ENCODE data around the gene XIRP2.

Gene XIRP2

DNA sequence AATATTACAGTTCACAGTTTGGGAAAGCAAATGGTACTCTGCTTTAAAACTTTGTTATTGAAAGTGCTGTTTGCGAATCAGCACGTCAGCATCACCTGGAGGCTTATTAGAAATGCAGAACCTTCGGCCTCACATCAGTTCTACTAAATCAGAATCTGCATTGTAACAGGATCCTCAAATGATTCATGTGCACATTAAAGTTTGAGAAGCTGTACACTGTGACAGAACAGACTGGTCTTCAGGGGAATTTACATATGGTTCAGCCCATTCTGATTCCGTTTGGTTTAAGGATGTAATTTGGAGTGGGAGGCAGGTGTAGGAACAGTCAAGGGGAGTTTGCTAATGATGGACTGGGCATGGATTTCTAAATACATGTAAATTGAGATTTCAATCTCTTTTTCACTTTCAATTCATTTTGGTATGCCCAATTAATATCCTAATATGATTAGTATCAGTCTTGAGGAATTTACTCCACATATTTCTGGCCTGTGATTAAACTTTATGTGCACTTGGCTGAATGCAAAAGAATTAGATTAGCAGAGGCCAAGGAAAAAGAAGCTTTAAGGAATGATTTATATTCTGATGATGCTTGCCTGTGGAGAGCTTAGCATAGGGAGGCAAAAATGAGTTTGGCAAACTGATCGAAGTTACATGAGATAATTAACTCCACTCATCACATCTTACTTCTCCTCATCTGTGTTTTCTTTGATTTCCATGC, 248.8 kb downstream of the XIRP2 start:
- DNase-seq (ENCODE audit: low read depth) = no peak

DNA sequence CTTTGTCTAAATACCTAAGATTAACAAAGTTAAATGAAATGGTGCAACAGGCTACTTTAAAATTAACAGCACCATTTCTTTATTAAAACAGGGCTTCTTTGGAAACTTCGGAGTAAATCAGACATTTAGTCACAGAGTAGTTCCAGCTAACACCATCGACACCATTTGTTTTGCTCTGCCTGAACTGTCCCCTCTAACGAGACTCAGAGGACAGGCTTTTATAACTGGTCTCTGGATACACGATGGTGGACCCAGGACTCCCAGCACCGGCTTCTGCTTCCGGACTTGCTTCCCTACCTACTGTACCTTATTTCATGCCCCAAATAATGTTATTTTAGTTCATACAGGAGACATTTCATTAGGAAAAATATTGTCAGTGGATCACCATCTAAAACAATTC, 252.1 kb downstream of the XIRP2 start:
- DNase-seq (ENCODE audit: low read depth) = no peak

DNA sequence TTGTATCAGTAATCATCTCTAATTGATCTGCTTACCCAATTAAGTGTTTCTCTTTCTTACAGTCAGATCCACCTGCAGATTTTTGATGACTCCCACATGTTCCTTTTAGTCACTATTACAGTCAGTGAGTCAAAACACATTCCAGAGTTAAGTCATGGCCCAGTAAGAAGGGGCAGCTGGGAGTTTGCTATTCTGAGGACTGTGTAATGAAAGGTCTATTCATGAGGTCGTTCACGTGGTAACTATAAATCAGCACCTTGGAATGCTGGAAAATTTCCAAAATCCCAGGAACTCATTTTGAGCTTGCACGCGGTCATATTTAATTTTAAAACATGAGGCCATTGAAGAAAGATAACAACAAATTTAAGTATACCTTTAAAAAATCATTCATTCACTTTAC, 252.5 kb downstream of the XIRP2 start:
- DNase-seq (ENCODE audit: low read depth) = peak; percentile 87

DNA sequence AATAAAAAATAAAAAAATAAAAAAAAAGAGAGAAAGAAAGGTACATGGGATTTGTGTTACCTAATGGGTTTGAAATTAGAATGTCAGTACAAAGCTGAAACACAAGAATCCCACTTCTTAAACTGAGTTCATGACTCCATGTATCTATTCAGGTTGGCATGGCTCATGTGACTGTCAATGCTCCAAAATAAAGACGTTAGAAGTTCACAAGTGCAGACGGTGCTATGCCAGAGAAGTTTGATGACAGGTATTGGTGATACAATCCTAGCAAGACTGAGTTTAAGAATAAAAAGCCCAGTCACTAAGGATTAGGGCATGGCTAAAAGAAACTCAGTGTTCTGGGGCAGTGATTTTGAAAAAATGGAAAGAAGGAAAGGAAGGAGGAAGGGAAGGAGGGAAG, 254.3 kb downstream of the XIRP2 start:
- DNase-seq (ENCODE audit: low read depth) = no peak

DNA sequence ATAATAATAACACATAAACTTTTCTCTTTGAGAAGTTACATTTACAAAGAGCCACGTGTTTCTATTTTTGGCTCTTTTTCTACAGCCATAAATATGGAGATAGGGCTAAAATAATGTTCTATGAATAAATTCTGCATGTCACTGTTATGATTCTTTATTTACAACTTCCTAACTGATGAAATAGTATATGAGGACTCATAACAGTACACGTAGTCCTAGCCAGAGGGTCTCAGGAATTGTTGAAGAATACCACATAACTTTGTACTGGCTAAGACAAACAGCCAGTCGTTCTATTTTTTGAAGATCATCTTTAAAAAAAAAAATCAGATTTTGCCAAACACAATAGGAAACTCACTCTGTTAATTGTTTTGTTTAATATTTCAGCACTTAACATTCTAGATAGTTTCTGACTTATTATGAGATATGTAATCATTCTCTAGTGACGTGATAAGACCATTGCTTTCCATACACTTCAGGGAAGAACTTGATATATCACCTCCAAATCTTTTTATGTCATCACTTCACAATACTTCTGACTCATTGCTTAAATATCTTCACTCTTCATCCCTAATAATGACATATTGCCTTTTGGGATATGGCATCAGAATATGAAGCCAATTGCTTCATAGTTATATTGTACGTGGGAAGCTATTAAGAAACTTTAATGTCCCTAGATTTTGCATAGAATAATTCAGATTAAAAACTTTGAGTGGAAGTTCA, 256.1 kb downstream of the XIRP2 start:
- no peak for DNase-seq (ENCODE audit: low read depth)

- no peak for DNase-seq (ENCODE audit: low read depth)
Measured at GRCh38 chr2:167147271-167147941, 259.1 kb downstream of the XIRP2 start.

DNA sequence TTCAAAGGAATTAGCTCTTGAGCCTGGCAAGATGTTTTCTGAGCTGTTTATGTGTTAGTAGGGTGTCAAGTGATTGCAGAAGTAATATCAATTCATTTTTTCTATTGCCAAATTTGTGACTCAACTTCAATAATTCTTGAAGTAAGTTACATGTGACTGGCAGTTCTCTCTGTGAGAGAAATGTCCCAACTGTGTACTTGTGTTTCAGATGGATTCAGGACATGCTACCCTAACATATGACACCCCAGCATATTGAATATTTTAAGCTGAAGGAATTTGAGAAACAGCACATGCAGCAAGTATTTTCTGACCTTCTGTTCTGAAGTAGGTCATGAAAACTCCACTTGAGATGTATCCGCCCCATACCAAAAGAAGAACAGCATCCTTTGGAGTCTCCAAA, 263.6 kb downstream of the XIRP2 start:
- no peak for DNase-seq (ENCODE audit: low read depth)

DNA sequence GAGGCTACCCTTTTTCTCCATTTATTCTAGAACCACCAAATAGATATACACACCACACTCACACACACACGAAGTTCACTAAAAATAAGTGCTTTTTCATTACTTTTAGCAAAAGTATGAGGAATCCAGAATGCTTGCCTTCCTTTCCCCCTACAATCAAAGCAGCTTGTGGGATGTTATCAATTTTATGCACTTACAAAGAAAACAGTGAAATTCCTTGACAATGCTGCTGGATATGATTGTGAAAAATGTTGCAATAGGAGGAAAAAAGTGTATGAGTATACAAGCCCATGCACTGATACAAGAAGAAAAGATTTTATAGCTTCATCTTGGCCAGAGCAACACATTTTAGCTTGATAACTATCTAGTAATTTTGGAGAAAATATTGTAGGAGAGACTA, 269.2 kb downstream of the XIRP2 start:
- DNase-seq (ENCODE audit: low read depth) = no peak

GRCh38 chr2:167177196-167177595, 288.9 kb downstream of the XIRP2 start:
- no peak for DNase-seq (ENCODE audit: low read depth)

- no peak for DNase-seq (ENCODE audit: low read depth)
Measured at GRCh38 chr2:167181134-167181533, 292.9 kb downstream of the XIRP2 start.

DNA sequence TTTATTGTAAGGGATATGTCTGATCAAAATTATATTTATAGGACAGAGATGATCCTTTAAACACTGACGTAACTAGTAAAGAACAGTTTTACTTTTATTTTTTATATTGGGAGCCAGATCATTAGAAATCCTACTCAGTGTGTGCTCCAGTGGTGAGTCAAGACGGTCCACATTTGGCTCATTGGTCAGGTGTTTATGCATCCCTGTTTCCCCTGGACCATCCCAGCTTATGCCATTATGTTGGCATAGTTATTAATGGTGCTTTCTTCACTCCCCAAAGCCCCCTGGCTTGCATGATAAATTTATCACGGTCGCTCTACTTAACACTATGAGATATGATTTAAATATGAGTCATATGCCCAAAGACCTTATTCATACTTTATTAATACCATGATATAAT, 293.4 kb downstream of the XIRP2 start:
- no peak for DNase-seq (ENCODE audit: low read depth)

GRCh38 chr2:167182403-167182802, 294.1 kb downstream of the XIRP2 start:
- DNase-seq (ENCODE audit: low read depth) = no peak

GRCh38 chr2:167183931-167184330, 295.7 kb downstream of the XIRP2 start:
- no peak for DNase-seq (ENCODE audit: low read depth)

- no peak for DNase-seq (ENCODE audit: low read depth)
Measured at GRCh38 chr2:167186465-167186864, 298.2 kb downstream of the XIRP2 start.

DNA sequence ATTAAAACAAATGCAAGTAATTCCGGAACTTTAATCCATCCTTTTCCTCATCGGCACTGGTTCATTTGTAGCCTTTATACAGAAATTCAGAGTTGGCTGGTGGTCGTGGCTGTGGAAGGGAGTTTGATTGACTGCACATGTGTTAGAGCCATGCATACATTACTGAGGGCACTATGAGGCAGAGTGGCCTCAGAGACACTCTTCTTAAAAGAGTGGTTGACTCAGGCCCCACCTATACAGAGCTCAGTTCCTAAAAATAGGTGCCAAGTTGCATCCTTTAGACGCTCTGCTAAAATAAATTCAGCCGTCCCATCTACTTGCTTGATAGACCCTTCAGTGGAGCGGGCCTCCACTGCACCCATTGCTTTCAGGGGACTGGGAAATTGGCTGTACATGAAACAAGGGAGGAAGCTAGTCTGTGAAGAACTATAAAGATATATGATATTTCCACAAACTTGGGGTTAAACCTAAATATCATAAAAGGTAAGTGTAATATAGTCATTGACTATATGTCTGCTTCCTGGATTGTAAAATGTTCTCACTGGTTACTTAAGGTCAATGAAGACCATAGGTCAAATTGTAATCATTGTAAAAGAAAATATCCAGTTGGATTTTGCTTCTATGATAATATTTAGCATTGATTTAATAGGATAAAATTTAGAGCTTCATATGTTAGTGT, 298.9 kb downstream of the XIRP2 start:
- DNase-seq (ENCODE audit: low read depth) = no peak

DNA sequence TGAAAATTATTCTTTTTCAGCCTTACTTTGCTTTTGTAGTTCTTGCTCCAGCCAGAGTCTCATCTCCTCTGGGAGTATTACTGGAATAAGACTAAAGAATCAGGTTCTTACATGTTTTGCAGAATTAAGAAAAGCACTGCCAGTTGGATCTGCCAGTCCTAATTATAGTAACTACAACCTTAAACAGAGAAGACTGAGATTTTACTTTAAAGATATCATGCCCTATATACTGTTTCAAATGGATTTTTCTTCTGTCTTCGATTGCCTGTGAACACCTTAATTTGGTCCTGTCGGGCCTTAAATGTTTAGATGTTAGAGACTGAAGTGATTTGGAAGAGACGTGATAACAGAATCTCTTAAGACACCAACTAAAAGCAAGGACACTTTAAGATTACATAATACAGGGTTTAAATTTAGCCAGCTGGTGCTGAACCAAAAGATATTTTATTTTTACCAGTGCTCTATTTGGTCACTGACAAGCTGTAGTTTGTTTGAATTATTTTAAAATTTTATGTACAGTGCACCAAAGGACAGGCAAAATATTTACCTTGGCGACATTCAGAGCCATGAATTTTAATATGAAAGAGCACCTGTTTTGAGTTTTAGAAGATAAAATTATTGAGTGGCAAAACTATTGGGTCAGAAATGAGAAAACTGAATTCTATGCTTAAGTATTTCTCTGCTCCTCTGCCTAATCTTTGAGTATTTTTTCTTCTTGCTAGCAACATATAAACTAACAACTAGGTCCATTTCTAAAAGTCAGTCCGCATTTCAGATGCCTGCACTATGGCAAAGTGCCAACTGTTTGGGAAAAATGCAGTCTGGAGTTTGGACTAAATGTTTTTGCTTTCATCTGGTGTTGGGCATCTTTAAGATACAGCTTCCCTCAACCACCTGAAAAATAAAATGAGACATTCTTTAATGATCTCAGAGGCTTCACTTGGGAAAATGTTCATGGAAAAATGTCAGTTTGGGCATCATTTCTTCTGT, 300.0 kb downstream of the XIRP2 start:
- no peak for DNase-seq (ENCODE audit: low read depth)

GRCh38 chr2:167190053-167190452, 301.8 kb downstream of the XIRP2 start:
- DNase-seq (ENCODE audit: low read depth) = no peak

DNA sequence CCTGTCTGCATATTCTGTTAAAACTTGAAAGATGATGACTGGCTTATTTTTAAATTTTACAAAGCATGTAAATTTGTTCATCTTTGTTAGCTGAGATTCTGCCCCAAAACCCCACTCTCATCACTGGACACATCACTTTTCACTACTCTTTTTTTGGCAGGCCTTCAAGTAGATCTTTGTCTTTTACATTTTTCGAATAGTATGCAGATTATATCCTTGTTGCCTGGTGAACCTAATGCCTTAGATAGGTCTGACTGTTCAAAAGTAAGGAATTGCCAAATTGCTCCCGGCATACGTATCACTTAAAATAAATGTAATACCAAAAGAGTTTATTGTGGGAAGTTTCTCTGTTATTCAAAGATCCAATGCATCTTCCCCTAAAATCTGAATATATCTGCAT, 303.3 kb downstream of the XIRP2 start:
- no peak for DNase-seq (ENCODE audit: low read depth)

DNA sequence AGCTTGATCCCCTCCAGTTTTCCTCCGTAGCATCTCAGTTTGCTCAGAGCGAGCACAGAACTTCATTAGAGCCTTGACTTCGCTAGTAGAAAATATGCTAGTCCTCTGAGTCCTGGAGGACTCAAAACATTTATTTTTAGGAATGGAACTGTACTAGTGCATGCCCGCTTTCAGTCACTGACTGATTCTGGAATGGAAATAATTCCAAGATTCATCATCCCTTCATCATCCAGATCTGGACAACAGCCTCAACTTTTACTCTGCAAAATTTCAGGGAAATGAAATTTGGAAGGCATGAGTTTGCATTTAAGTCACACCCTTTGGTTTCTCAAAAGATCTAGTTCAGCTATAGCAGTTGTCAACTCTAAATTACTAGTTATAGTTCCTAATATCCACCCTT, 304.6 kb downstream of the XIRP2 start:
- DNase-seq (ENCODE audit: low read depth) = no peak

DNA sequence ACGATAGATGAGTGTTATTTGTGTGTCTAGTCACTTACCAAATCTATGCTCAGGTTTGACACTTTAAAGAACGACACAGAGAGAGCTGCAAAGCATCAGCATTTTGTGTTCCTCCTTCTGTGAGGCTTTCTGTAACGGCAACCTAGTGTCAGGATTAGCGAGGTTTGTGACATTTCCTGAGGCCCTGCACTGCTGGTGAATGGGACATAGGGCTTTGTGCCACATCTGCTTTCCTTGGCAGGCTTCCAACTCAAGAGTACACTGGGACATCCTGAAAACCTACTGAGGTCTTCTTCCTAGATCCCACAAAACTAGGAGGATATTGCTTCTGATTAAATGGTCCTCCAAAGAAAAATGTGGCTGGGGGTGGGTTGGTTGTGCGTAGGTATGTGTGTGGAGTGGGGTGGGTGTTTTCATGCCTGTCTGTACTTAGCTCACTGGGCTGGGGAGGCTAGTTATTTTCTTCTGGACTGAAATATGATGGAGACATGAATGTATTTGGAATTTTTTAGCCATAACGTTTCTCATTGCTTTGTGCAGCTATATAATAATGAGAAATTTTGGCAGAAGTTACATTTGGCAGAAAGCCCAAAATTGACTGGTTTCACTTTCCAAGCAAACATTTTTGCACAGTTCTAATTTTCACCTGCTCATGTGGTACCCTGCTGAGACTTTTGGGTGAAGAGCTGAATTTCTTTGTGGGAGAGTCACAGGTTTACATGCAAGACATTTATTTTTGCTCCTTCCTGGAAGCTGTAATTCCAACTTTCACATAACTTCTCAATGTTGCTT, 308.4 kb downstream of the XIRP2 start:
- no peak for DNase-seq (ENCODE audit: low read depth)

GRCh38 chr2:167198009-167198408, 309.7 kb downstream of the XIRP2 start:
- no peak for DNase-seq (ENCODE audit: low read depth)
